ENCODE results near the gene STX16. TPM values are rescaled to one million over a fixed set of nuclear protein-coding genes. Genes with fewer than 3 reads are reported as not detected.
A peak's percentile ranks its signal among the peaks of the same experiment; 100 is the strongest.

STX16 gene
- total and polyA plus RNA-seq, 9 of the 15 experiments (the other 6 are each of a cell fraction or from before 2014, with no cell fraction given): 4.4 to 43.5 (median 14.7) TPM

DNA sequence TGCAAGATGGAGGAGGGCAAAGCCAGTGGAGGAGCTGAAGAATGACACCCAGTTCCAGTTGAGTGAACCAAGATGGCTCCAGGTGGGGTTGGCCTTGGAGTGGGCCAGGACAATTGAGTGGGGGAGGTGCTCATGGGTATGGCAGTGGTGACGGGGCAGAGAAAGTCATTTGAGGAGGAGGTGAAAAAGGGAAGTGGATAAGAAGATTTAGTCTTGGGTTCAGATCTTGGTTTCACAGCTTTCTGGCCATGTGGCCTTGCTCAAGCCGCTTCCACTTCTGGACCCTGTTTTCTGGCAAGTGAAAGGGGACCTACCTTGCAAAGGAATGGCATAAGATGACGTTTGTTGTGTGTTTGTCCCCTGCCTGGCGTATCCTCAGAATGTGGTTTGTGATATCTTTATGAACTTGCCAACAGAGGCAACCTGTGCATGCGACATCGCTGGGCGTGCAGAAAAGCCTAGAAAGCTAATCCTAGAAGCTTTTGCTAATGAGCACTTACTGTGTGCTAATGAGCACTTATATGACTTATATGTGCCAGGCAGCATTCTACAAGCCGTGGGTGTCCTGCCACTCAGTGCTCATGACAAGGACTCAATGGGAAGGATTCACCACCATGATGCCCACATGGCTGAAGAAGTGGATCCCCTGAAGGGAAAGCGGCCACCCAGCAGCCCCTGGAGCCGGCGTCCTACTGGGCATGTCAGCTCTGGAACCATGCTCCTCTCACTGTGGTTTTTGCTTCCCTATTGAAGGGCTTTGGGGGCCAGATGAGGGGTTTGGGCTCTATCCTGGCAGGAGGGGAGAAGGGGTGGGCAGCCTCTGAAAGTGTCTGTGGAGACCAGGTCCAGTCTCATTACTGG, 23.6 kb upstream of the STX16 start:
- Histone ChIP-seq H3K27me3 (ENCODE audit: control insufficient read depth in 2 of 2, insufficient read depth in 2 of 2, low read length in 2 of 2) (peaks cover 0 to 2% of the 10 kb centered on the region in 2 experiments; a peak in 2 of 5 replicates), H3K9me3 (replicated peaks; ENCODE audit: control insufficient read depth, insufficient read depth, low read depth, low read length) (no peaks in the 10 kb centered on the region), H3K36me3 (ENCODE audit: control insufficient read depth, insufficient read depth, low read length) (no peaks in the 10 kb centered on the region; the same call in 2 of the 3 replicates), H3K9me1 (ENCODE audit: control insufficient read depth, insufficient read depth, low read length) (no peaks in the 10 kb centered on the region), H4K20me1 (replicated peaks; ENCODE audit: control insufficient read depth, insufficient read depth, low read length) (no peaks in the 10 kb centered on the region), H3K79me2 (ENCODE audit: control insufficient read depth, insufficient read depth, low read length) (no peaks in the 10 kb centered on the region), H3K4me1 (replicated peaks in 1 of 2; ENCODE audit: control insufficient read depth in 2 of 2, insufficient read depth in 2 of 2, low read length in 2 of 2) (peaks cover 23 to 27% of the 10 kb centered on the region in 2 experiments), H3K4me3 (no peak overlapping the region), H2AFZ (ENCODE audit: low read depth, low read length) (no peak overlapping the region), H3K27ac (ENCODE audit: extremely low read depth, low read depth, low read length) (no peak overlapping the region), H3K9ac (ENCODE audit: insufficient read depth in 1 of 2, low read depth in 2 of 2, low read length in 2 of 2) (no peak overlapping the region), H3K4me2 (ENCODE audit: insufficient read depth, low read length) (no peak overlapping the region)
- WGBS (ENCODE audit: insufficient coverage, low coverage, missing lambda C conversion rate): 54% methylated on average over 11 of the region's 11 CpGs
- in situ Hi-C loops (cut with MboI) (loop anchor here (25.0 kb wide), 1 partner anchor 390 kb away; the partner anchor contains the start of gene ANKRD60), intact Hi-C loops (cut with micrococcal nuclease) (no loop called here)
- no peak for FAIRE-seq
- ChIA-PET CTCF (ENCODE audit: low intra/inter-chr PET ratio) (interaction anchor here (0.6 kb wide), 1 partner anchor 40 kb away, joined by 3 read pairs; no protein-coding TSS in a partner anchor), POLR2A (interaction anchor here (0.6 to 1.0 kb wide), 2 partner anchors 9 to 24 kb away, joined by 3 read pairs; partner anchors contain the start of gene STX16)
- BruUV-seq (replicated peaks): no TSS peak
- no peak for DNase-seq (ENCODE audit: extremely low read depth in 1 of 4, low spot score in 3 of 4)
- no peak for ATAC-seq
- TF ChIP-seq MAX (CRISPR knock-in tag; IDR thresholded peaks at IDR 0.05) (peak; percentile 58; the same call in 1 of the 2 replicates), ZNF695 (CRISPR knock-in tag; IDR thresholded peaks at IDR 0.05) (no peak), NFIC (IDR thresholded peaks at IDR 0.05) (no peak), E2F6 (IDR thresholded peaks at IDR 0.05; ENCODE audit: borderline replicate concordance in 1 of 2, extremely low read depth in 1 of 2, insufficient read depth in 1 of 2, insufficient read length in 1 of 2, low read depth in 1 of 2, low read length in 1 of 2, poor library complexity in 1 of 2, severe bottlenecking in 1 of 2) (peak in 1 of 2 experiments; percentile 12), NFE2 (IDR thresholded peaks at IDR 0.05; ENCODE audit: low read depth) (no peak), L3MBTL2 (IDR thresholded peaks at IDR 0.05) (peak; percentile 73)
- TF ChIP-seq, protein P1, sequence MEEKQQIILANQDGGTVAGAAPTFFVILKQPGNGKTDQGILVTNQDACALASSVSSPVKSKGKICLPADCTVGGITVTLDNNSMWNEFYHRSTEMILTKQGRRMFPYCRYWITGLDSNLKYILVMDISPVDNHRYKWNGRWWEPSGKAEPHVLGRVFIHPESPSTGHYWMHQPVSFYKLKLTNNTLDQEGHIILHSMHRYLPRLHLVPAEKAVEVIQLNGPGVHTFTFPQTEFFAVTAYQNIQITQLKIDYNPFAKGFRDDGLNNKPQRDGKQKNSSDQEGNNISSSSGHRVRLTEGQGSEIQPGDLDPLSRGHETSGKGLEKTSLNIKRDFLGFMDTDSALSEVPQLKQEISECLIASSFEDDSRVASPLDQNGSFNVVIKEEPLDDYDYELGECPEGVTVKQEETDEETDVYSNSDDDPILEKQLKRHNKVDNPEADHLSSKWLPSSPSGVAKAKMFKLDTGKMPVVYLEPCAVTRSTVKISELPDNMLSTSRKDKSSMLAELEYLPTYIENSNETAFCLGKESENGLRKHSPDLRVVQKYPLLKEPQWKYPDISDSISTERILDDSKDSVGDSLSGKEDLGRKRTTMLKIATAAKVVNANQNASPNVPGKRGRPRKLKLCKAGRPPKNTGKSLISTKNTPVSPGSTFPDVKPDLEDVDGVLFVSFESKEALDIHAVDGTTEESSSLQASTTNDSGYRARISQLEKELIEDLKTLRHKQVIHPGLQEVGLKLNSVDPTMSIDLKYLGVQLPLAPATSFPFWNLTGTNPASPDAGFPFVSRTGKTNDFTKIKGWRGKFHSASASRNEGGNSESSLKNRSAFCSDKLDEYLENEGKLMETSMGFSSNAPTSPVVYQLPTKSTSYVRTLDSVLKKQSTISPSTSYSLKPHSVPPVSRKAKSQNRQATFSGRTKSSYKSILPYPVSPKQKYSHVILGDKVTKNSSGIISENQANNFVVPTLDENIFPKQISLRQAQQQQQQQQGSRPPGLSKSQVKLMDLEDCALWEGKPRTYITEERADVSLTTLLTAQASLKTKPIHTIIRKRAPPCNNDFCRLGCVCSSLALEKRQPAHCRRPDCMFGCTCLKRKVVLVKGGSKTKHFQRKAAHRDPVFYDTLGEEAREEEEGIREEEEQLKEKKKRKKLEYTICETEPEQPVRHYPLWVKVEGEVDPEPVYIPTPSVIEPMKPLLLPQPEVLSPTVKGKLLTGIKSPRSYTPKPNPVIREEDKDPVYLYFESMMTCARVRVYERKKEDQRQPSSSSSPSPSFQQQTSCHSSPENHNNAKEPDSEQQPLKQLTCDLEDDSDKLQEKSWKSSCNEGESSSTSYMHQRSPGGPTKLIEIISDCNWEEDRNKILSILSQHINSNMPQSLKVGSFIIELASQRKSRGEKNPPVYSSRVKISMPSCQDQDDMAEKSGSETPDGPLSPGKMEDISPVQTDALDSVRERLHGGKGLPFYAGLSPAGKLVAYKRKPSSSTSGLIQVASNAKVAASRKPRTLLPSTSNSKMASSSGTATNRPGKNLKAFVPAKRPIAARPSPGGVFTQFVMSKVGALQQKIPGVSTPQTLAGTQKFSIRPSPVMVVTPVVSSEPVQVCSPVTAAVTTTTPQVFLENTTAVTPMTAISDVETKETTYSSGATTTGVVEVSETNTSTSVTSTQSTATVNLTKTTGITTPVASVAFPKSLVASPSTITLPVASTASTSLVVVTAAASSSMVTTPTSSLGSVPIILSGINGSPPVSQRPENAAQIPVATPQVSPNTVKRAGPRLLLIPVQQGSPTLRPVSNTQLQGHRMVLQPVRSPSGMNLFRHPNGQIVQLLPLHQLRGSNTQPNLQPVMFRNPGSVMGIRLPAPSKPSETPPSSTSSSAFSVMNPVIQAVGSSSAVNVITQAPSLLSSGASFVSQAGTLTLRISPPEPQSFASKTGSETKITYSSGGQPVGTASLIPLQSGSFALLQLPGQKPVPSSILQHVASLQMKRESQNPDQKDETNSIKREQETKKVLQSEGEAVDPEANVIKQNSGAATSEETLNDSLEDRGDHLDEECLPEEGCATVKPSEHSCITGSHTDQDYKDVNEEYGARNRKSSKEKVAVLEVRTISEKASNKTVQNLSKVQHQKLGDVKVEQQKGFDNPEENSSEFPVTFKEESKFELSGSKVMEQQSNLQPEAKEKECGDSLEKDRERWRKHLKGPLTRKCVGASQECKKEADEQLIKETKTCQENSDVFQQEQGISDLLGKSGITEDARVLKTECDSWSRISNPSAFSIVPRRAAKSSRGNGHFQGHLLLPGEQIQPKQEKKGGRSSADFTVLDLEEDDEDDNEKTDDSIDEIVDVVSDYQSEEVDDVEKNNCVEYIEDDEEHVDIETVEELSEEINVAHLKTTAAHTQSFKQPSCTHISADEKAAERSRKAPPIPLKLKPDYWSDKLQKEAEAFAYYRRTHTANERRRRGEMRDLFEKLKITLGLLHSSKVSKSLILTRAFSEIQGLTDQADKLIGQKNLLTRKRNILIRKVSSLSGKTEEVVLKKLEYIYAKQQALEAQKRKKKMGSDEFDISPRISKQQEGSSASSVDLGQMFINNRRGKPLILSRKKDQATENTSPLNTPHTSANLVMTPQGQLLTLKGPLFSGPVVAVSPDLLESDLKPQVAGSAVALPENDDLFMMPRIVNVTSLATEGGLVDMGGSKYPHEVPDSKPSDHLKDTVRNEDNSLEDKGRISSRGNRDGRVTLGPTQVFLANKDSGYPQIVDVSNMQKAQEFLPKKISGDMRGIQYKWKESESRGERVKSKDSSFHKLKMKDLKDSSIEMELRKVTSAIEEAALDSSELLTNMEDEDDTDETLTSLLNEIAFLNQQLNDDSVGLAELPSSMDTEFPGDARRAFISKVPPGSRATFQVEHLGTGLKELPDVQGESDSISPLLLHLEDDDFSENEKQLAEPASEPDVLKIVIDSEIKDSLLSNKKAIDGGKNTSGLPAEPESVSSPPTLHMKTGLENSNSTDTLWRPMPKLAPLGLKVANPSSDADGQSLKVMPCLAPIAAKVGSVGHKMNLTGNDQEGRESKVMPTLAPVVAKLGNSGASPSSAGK (IDR thresholded peaks at IDR 0.05): peak; percentile 58
